IMR-90 (cell line): ENCODE measurements around the gene TMEM248. TPM values are rescaled to one million over a fixed set of nuclear protein-coding genes. Genes with fewer than 3 reads are reported as not detected.
"Not testable (repeated sequence)": the region's sequence is repeated elsewhere in the genome, so short reads cannot be mapped to it uniquely, and the experiment has no call there.

Source experiments
- ATAC-seq: fragments of 200-7000 bp; cut with Tn5 transposase; 2 replicates; pipeline ENCODE4 v1.9.1; 2020; ENCODE audit warnings: low read depth, mild to moderate bottlenecking, moderate library complexity
- BruUV-seq: library from RNA; stranded (reverse); fragments of 400-500 nt; replicated peaks from 2 replicates; lab custom pipeline; 2021; lab: Mats Ljungman, UMichigan
- CTCF ChIA-PET: fragments of 300-600 bp; formaldehyde crosslinking; extraction: SDS; loops from one replicate; lab custom pipeline; 2021; ENCODE audit warnings: antibody characterized with exemption; lab: Yijun Ruan, JAX
- POLR2A ChIA-PET: fragments of 300-600 bp; sonication (Branson Sonifier 250); formaldehyde crosslinking; loops from one replicate; lab custom pipeline; 2022; ENCODE audit warnings: antibody characterized with exemption; ENCODE audit not compliant: unreplicated experiment; lab: Charles Lee
- DNase-seq: peaks from one replicate; pipeline ENCODE4 v3.0.0; 2013
- H2AFZ ChIP-seq: replicated peaks from 2 replicates; pipeline ENCODE3; 2013; ENCODE audit warnings: low read length, mild to moderate bottlenecking; ENCODE audit not compliant: poor library complexity
- H2AK5ac ChIP-seq: 2 replicates; pipeline ENCODE4 v1.6.1; 2013; ENCODE audit warnings: low read depth, low read length, inconsistent platforms
- H2AK9ac ChIP-seq: replicated peaks from 2 replicates; pipeline ENCODE3; 2013; ENCODE audit warnings: mild to moderate bottlenecking, low read depth, low read length, moderate library complexity; ENCODE audit not compliant: poor library complexity
- H2BK120ac ChIP-seq: 2 replicates; pipeline ENCODE4 v1.6.1; 2013; ENCODE audit warnings: low read depth, low read length, inconsistent platforms
- H2BK15ac ChIP-seq: 3 replicates; pipeline ENCODE4 v1.6.1; 2013; ENCODE audit warnings: low read depth, low read length, inconsistent platforms
- H2BK20ac ChIP-seq: 2 replicates; pipeline ENCODE4 v1.6.1; 2013; ENCODE audit warnings: low read depth, mild to moderate bottlenecking, inconsistent platforms, low read length, moderate library complexity
- H2BK5ac ChIP-seq: 2 replicates; pipeline ENCODE4 v1.6.1; 2013; ENCODE audit warnings: mild to moderate bottlenecking, low read depth, low read length, inconsistent platforms; ENCODE audit not compliant: poor library complexity, severe bottlenecking
- H3K14ac ChIP-seq: replicated peaks from 2 replicates; pipeline ENCODE4 v1.6.1; 2013; ENCODE audit warnings: low read depth, low read length, inconsistent platforms
- H3K18ac ChIP-seq: 2 replicates; pipeline ENCODE4 v1.6.1; 2013; ENCODE audit warnings: low read depth, low read length, control low read depth
- H3K23ac ChIP-seq: 2 replicates; pipeline ENCODE4 v1.6.1; 2013; ENCODE audit warnings: low read depth, low read length, inconsistent platforms
- H3K27ac ChIP-seq: 2 replicates; pipeline ENCODE4 v1.5.1; 2013; ENCODE audit warnings: mild to moderate bottlenecking, control low read depth, low read length; ENCODE audit not compliant: insufficient read depth
- H3K27me3 ChIP-seq: 2 replicates; pipeline ENCODE4 v1.6.1; 2013; ENCODE audit warnings: low read length; ENCODE audit not compliant: control insufficient read depth, insufficient read depth
- H3K36me3 ChIP-seq: 2 replicates; pipeline ENCODE4 v1.6.1; 2013; ENCODE audit warnings: low read length, mixed read lengths; ENCODE audit not compliant: control insufficient read depth, insufficient read depth
- H3K4ac ChIP-seq: 2 replicates; pipeline ENCODE4 v1.6.1; 2013; ENCODE audit warnings: low read depth, low read length, inconsistent platforms
- H3K4me1 ChIP-seq: 2 replicates; pipeline ENCODE4 v1.6.1; 2013; ENCODE audit warnings: low read length, mixed read lengths; ENCODE audit not compliant: control insufficient read depth, insufficient read depth
- H3K4me2 ChIP-seq: 2 replicates; pipeline ENCODE4 v1.6.1; 2013; ENCODE audit warnings: low read depth, mild to moderate bottlenecking, control low read depth, low read length, moderate library complexity
- H3K4me3 ChIP-seq: 2 replicates; pipeline ENCODE4 v1.5.1; 2013; ENCODE audit warnings: low read depth, mild to moderate bottlenecking, control low read depth, low read length, moderate library complexity; ENCODE audit not compliant: insufficient read depth
- H3K56ac ChIP-seq: 2 replicates; pipeline ENCODE4 v1.6.1; 2013; ENCODE audit warnings: low read length, inconsistent platforms; ENCODE audit not compliant: insufficient read depth; ENCODE audit errors: extremely low read depth
- H3K79me1 ChIP-seq, 2 experiments: 2 replicates each; pipeline ENCODE4 v1.6.1; 2013; ENCODE audit warnings: low read length in 2 of 2, inconsistent platforms in 1 of 2, low read depth in 1 of 2
- H3K9ac ChIP-seq: 2 replicates; pipeline ENCODE4 v1.6.1; 2013; ENCODE audit warnings: low read depth, low read length, control low read depth
- H3K9me1 ChIP-seq: 2 replicates; pipeline ENCODE4 v1.6.1; 2013; ENCODE audit warnings: low read length, inconsistent platforms; ENCODE audit not compliant: insufficient read depth
- H3K9me3 ChIP-seq: 2 replicates; pipeline ENCODE4 v1.6.1; 2013; ENCODE audit warnings: low read length; ENCODE audit not compliant: control insufficient read depth, insufficient read depth
- H4K20me1 ChIP-seq: 2 replicates; pipeline ENCODE4 v1.6.1; 2013; ENCODE audit warnings: low read length, inconsistent platforms; ENCODE audit not compliant: insufficient read depth
- H4K5ac ChIP-seq: 2 replicates; pipeline ENCODE4 v1.6.1; 2013; ENCODE audit warnings: mild to moderate bottlenecking, low read depth, low read length, control low read depth
- H4K8ac ChIP-seq, 2 experiments: 2 replicates each; pipeline ENCODE4 v1.6.1; 2013; ENCODE audit warnings: low read depth in 2 of 2, low read length in 2 of 2, control low read depth in 1 of 2, inconsistent platforms in 1 of 2
- H4K91ac ChIP-seq: 2 replicates; pipeline ENCODE4 v1.6.1; 2013; ENCODE audit warnings: low read depth, low read length, inconsistent platforms; ENCODE audit not compliant: insufficient read depth
- CHD1 ChIP-seq: IDR thresholded peaks from 2 replicates; pipeline ENCODE4 v1.6.1; 2012; ENCODE audit warnings: low read depth, low read length, improper control_type of control experiment
- CTCF ChIP-seq: conservative IDR thresholded peaks from 2 replicates; pipeline ENCODE4 v1.5.1; 2012; ENCODE audit warnings: mild to moderate bottlenecking, low read depth, low read length, improper control_type of control experiment
- WGBS, 2 experiments: methylation state at CpG; one replicate each; pipeline versions ENCODE4 v1.1.5 to v1.1.7; 2013; ENCODE audit warnings: missing lambda C conversion rate in 2 of 2; ENCODE audit not compliant: insufficient read length in 1 of 2; ENCODE audit errors: extremely low coverage in 2 of 2; 5-methylcytosine and 5-hydroxymethylcytosine counted together
- dilution Hi-C: fragments of 300-500 bp; cut with HindIII; formaldehyde crosslinking; loops from one replicate; pipeline ENCODE4 v1.14.3; 2018; ENCODE audit warnings: low sequenced_read_pairs; ENCODE audit not compliant: unreplicated experiment
- in situ Hi-C: fragments of 300-500 bp; cut with MboI; formaldehyde crosslinking; loops from 3 replicates; pipeline ENCODE4 v1.14.3; 2019; ENCODE audit warnings: low sequenced_read_pairs, inconsistent platforms, mixed read lengths
- intact Hi-C: fragments of 100-400 bp; cut with micrococcal nuclease; formaldehyde crosslinking; loops from 2 replicates; pipeline ENCODE4 v1.10.0; 2022
- polyA plus RNA-seq, 3 experiments: library from polyadenylated mRNA; depleted of rRNA; stranded (reverse); fragments of >200 nt; gene quantifications; 2 replicates each; pipeline ENCODE4 v1.2.3, GENCODE V29; 2012; ENCODE audit warnings: low replicate concordance in 1 of 3
- total RNA-seq: library from RNA; depleted of rRNA; stranded (reverse); fragments of >200 nt; gene quantifications from 2 replicates; pipeline ENCODE4 v1.2.3, GENCODE V29; 2012

TMEM248 gene
- total and polyA plus RNA-seq, 2 of the 4 experiments (the other 2 are of a cell fraction) = 103 to 175 TPM

- CTCF ChIA-PET = interaction anchor here (0.6 kb wide), 1 partner anchor 336 kb away, joined by 7 read pairs; no protein-coding TSS in a partner anchor
Measured at GRCh38 chr7:66994691-66995049, 73.6 kb downstream of the TMEM248 start.

More at GRCh38 chr7:66994691-66995049, 73.6 kb downstream of the TMEM248 start:
- H4K20me1 ChIP-seq, H3K9me3 ChIP-seq, H2AFZ ChIP-seq, dilution Hi-C loops, H2BK120ac ChIP-seq, POLR2A ChIA-PET, H2BK20ac ChIP-seq, H3K36me3 ChIP-seq, H4K91ac ChIP-seq, H3K27me3 ChIP-seq, H3K9me1 ChIP-seq, BruUV-seq, H2BK15ac ChIP-seq, H3K4me1 ChIP-seq: not testable (repeated sequence)
- intact Hi-C loops (loop anchor here (5.0 kb wide), 1 partner anchor 167 kb away; no protein-coding TSS in a partner anchor), in situ Hi-C loops (loop anchor here (25.0 kb wide), 1 partner anchor 432 kb away; no protein-coding TSS in a partner anchor)
- ATAC-seq (peak; percentile 54), DNase-seq (peak; percentile 83)
- H3K79me1 ChIP-seq = peaks cover 8 to 14% of the 10 kb centered on the region in 2 experiments
- H3K27ac ChIP-seq = peak overlapping the region; percentile 73
- TF ChIP-seq CHD1 = 0 out of 2 replicates have a peak, but pooled peaks have one; percentile 48
- TF ChIP-seq CTCF = peak; percentile 50
- H4K8ac ChIP-seq = peak overlapping the region in 1 of 2 experiments; percentile 44; a peak in 3 of 4 replicates
- peak overlapping the region; percentile 88; the same call in 1 of the 2 replicates for H3K23ac ChIP-seq
- H4K5ac ChIP-seq = peak overlapping the region; percentile 50; the same call in 1 of the 2 replicates
- H2BK5ac ChIP-seq = peak overlapping the region; percentile 83
- peak overlapping the region; percentile 18 for H3K4me2 ChIP-seq
- peak overlapping the region; percentile 30 for H3K4ac ChIP-seq
- peak overlapping the region; percentile 71 for H3K4me3 ChIP-seq
- peak overlapping the region; percentile 45; the same call in 1 of the 2 replicates for H2AK5ac ChIP-seq
- peak overlapping the region; percentile 61 for H3K18ac ChIP-seq
- peak overlapping the region; percentile 71; the same call in 1 of the 2 replicates for H3K14ac ChIP-seq
- WGBS, 2 experiments = 0% methylated on average over 1 of the region's 9 CpGs; no CpG with 5 or more reads in 1 of the 2 experiments
- H2AK9ac ChIP-seq = peak overlapping the region; percentile 84
- peak overlapping the region; percentile 72; the same call in 1 of the 2 replicates for H3K56ac ChIP-seq
- peak overlapping the region; percentile 83 for H3K9ac ChIP-seq
